ENCODE data around the gene KAZN.

DNA sequence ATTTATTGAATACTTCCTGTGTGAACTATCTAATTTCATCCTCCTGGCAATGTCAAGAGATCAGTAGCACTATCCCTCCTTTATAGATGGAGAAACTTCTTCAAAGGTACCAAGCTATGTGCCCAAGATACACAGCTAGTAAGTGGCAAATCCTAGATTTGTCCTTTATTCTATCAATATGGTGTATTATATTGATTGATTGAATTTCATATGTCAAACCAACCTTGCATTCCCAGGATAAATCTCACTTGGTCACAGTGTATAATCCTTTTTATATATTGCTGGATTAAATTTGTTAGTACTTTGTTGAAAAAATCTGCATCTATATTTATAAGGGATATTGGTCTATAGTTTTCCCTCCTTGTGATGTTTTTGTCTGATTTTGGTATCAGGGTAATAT is 506.3 kb downstream of the KAZN start:
- TF ChIP-seq SRF (IDR thresholded peaks at IDR 0.05; ENCODE audit: low read depth, low read length) (no peak), NANOG (IDR thresholded peaks at IDR 0.05; ENCODE audit: insufficient read depth, low read depth, low read length, poor library complexity, severe bottlenecking) (no peak), CTCF (IDR thresholded peaks at IDR 0.05; ENCODE audit: control extremely low read depth in 1 of 3, insufficient read depth in 1 of 3, low read depth in 1 of 3, low read length in 3 of 3) (no peak), POLR2A (IDR thresholded peaks at IDR 0.05; ENCODE audit: control extremely low read depth in 1 of 2, low read depth in 2 of 2, low read length in 2 of 2) (no peak), SIX5 (IDR thresholded peaks at IDR 0.05; ENCODE audit: low read depth, low read length) (no peak), YY1 (IDR thresholded peaks at IDR 0.05; ENCODE audit: low read depth, low read length) (no peak), TAF1 (IDR thresholded peaks at IDR 0.05; ENCODE audit: low read depth, low read length) (no peak)
